ENCODE data around the gene UCP2.

UCP2 gene

DNA sequence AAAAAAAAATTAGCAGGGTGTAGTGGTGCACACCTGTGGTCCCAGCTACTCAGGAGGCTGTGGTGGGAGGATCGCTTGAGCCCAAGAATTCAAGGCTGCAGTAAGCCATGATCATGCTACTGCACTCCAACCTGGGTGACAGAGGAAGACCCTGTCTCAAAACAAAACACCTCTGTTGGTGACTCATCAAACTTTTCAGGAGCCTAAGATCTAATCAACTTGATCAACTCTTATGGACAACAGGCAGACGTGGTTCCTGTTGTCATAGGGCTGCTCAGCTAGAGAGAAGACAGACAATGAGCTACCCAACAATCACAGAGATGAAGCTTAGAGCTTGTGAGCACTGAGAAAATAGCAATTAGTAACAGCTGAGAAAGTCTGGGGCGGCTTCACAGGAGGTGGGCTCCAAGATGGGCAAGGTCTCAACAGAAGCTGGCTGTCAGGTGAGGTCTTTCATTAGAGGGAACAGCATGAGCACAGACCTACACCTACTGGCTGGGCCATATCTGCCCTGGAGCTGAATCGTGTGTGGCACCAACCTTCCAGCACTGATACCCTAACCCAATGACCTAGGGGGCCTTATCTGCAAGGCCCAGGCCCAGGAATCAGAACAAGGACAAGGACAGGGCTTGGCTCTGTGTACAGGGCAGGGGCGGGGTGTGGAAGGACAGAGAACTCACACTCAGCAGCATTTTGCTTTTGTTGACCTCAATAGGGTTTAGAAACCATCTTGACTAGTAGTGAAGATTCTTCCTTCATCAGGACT is 33.5 kb upstream of the UCP2 start:
- H3K36me3 Mint-ChIP-seq (ENCODE audit: low read depth): peaks cover 33% of the 10 kb centered on the region
- H3K4me1 Mint-ChIP-seq (ENCODE audit: low read depth): peaks cover 51% of the 10 kb centered on the region
- DNase-seq (ENCODE audit: low spot score): no peak
- no peaks in the 10 kb centered on the region for H3K27me3 Mint-ChIP-seq (ENCODE audit: low read depth)
- H3K9me3 Mint-ChIP-seq: no peaks in the 10 kb centered on the region
- peak overlapping the region; percentile 77 for H3K27ac Mint-ChIP-seq
- no peak overlapping the region for H3K4me3 Mint-ChIP-seq

DNA sequence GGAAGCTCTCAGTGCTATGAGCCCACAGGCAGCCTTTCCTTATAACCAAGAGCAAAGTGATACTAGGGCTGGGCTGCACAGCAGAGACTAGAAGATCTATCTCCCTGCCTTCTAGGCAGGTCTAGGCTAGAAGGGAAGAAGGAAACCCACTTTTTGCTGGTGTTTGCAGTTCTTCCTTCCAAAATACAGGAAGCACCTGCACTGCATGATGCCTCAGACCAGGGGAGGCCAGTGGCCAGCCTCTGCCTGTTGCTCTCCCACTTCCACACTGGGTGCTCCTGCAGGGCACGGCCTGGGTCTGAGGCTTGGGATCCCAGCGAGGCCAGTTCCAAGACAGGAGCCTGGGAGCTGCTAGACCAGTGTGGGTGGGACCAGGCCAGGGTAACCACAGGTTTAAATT is 32.2 kb upstream of the UCP2 start:
- H3K4me1 Mint-ChIP-seq (ENCODE audit: low read depth): peaks cover 64% of the 10 kb centered on the region
- H3K9me3 Mint-ChIP-seq: no peaks in the 10 kb centered on the region
- H3K4me3 Mint-ChIP-seq: no peak overlapping the region
- peaks cover 36% of the 10 kb centered on the region for H3K36me3 Mint-ChIP-seq (ENCODE audit: low read depth)
- H3K27me3 Mint-ChIP-seq (ENCODE audit: low read depth): no peaks in the 10 kb centered on the region
- no peak for DNase-seq (ENCODE audit: low spot score)
- peak overlapping the region; percentile 47 for H3K27ac Mint-ChIP-seq

DNA sequence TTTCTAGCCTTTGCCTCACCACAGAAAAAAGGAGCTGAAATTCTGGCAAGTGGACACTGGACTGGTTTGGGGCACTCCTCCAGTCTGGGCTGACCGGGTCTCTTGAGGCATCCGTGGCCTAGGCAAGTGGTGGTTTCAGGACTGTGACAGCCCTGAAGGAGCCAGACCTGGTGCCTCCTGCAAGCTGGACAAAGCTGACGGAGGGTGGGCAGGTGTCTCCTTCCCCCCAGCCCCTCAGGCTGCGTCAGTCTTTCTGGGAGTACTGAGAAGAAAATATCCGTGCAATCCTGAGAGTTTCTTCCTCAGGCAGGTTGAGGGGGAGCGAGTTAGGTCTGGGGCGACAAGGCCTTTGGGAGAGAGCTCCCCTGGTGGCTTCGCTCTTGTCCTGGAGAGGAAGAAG is 30.5 kb upstream of the UCP2 start:
- Mint-ChIP-seq H3K36me3 (ENCODE audit: low read depth) (peaks cover 36% of the 10 kb centered on the region), H3K4me1 (ENCODE audit: low read depth) (peaks cover 73% of the 10 kb centered on the region), H3K27me3 (ENCODE audit: low read depth) (no peaks in the 10 kb centered on the region), H3K9me3 (no peaks in the 10 kb centered on the region), H3K27ac (no peak overlapping the region), H3K4me3 (no peak overlapping the region)
- no peak for DNase-seq (ENCODE audit: low spot score)

DNA sequence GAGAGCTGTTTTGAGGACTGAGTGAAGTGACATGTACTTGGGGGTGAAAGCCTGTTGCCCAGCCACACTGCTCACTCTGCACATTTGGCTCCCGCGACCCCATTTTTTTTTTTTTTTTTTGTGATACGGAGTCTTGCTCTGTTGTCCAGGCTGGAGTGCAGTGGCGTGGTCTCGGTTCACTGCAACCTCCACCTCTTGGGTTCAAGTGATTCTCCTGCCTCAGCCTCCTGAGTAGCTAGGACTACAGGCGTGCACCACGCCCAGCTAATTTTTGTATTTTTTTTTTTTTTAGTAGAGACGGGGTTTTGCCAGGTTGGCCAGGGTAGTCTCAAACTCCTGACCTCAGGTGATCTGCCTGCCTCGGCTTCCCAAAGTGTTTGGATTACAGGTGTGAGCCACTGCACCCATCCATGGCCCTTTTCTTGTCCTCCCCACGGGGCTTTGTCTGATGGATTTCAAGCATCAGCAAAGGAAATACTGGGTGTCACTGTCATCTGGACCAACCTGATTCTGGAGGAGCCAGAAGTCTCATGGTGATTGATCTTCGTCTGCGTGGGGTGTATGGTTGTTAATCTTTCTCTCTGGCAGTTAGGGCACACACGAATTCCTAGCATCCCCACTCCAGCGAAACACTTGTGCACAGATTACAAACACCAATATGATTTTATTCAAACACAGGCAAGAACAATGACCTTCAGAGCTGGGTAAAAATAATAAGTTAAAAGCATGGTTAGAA is 29.6 kb upstream of the UCP2 start:
- H3K27ac Mint-ChIP-seq: peak overlapping the region; percentile 91
- H3K4me1 Mint-ChIP-seq (ENCODE audit: low read depth): peaks cover 77% of the 10 kb centered on the region
- H3K27me3 Mint-ChIP-seq (ENCODE audit: low read depth): no peaks in the 10 kb centered on the region
- peak overlapping the region; percentile 49 for H3K4me3 Mint-ChIP-seq
- H3K9me3 Mint-ChIP-seq: no peaks in the 10 kb centered on the region
- no peak for DNase-seq (ENCODE audit: low spot score)
- H3K36me3 Mint-ChIP-seq (ENCODE audit: low read depth): peaks cover 34% of the 10 kb centered on the region

GRCh38 chr11:74011360-74012073 is 28.9 kb upstream of the UCP2 start:
- Mint-ChIP-seq H3K27me3 (ENCODE audit: low read depth) (no peaks in the 10 kb centered on the region), H3K4me3 (peak overlapping the region; percentile 49), H3K9me3 (no peaks in the 10 kb centered on the region), H3K36me3 (ENCODE audit: low read depth) (peaks cover 27% of the 10 kb centered on the region), H3K4me1 (ENCODE audit: low read depth) (peaks cover 74% of the 10 kb centered on the region), H3K27ac (peak overlapping the region; percentile 91)
- peak; percentile 82 for DNase-seq (ENCODE audit: low spot score)

DNA sequence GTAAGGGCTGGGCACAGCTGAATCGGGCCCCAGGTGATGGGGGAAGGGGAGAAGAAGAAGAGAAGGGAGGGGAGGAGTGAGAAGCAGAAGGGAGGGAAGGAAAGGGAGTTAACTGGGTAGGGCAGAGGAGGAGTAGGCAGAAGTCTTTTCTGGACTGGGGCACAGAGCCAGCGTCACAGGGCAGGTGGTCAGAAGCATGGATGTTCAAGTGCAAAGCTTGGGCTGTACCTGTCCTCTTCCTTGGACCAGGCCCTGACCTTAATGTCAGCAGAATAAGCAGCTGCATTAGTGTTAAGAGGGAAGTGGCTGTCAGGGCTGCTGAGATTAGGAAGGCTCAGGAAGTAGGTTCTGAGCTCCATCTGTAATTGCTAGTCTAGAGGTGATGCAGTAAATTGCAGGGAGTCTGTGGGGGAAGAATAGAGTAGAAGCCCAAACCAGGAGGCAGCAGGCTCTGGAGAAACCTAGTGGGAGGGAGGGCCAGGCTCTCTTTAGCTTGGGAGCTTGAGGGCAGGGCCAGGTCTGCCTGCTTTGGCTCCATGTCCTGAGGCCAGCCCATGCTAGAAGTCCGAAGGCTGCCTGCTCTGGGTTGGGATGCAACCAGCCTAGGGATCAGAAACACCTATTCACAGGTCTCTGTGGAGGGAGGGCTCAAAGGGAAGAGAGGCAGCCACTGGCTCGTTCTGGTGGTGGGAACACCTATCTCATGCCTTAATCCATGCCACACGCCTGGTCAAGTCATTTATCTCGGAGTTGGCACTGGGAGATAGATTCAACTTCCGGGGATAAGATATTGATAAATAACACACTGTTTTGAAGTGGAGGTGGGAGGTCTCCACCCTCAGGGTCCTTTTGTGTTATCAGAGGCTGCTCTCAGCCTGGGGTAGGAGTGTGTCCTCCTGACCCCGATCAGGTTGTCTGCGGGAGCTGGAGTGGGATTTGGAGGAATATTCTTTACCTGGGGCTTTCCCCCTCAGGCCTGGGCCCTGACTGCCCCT is 28.0 kb upstream of the UCP2 start:
- Mint-ChIP-seq H3K36me3 (ENCODE audit: low read depth) (peaks cover 21% of the 10 kb centered on the region), H3K4me3 (peak overlapping the region; percentile 51), H3K4me1 (ENCODE audit: low read depth) (peaks cover 73% of the 10 kb centered on the region), H3K9me3 (no peaks in the 10 kb centered on the region), H3K27ac (peak overlapping the region; percentile 91), H3K27me3 (ENCODE audit: low read depth) (no peaks in the 10 kb centered on the region)
- no peak for DNase-seq (ENCODE audit: low spot score)

GRCh38 chr11:74009675-74010305 is 27.1 kb upstream of the UCP2 start:
- no peak for DNase-seq (ENCODE audit: low spot score)
- Mint-ChIP-seq H3K4me1 (ENCODE audit: low read depth) (peaks cover 73% of the 10 kb centered on the region), H3K27ac (peak overlapping the region; percentile 91), H3K36me3 (ENCODE audit: low read depth) (peaks cover 22% of the 10 kb centered on the region), H3K27me3 (ENCODE audit: low read depth) (no peaks in the 10 kb centered on the region), H3K9me3 (no peaks in the 10 kb centered on the region), H3K4me3 (peak overlapping the region; percentile 51)

- peaks cover 21% of the 10 kb centered on the region for H3K36me3 Mint-ChIP-seq (ENCODE audit: low read depth)
- H3K27ac Mint-ChIP-seq: peak overlapping the region; percentile 36
- H3K4me1 Mint-ChIP-seq (ENCODE audit: low read depth): peaks cover 73% of the 10 kb centered on the region
- no peaks in the 10 kb centered on the region for H3K27me3 Mint-ChIP-seq (ENCODE audit: low read depth)
- H3K9me3 Mint-ChIP-seq: no peaks in the 10 kb centered on the region
- DNase-seq (ENCODE audit: low spot score): no peak
- H3K4me3 Mint-ChIP-seq: no peak overlapping the region
Measured at GRCh38 chr11:74009230-74009547, 26.5 kb upstream of the UCP2 start.

- H3K36me3 Mint-ChIP-seq (ENCODE audit: low read depth): peaks cover 22% of the 10 kb centered on the region
- H3K4me1 Mint-ChIP-seq (ENCODE audit: low read depth): peaks cover 73% of the 10 kb centered on the region
- peak within 1 kb of the TSS; percentile 51 for H3K4me3 Mint-ChIP-seq
- H3K9me3 Mint-ChIP-seq: no peaks in the 10 kb centered on the region
- no peak for DNase-seq (ENCODE audit: low spot score)
- no peaks in the 10 kb centered on the region for H3K27me3 Mint-ChIP-seq (ENCODE audit: low read depth)
- H3K27ac Mint-ChIP-seq: peak within 1 kb of the TSS; percentile 91
Measured at GRCh38 chr11:74008373-74009229, 26.0 kb upstream of the UCP2 start, which contains the start of gene UCP3. UCP3 (minus strand) TSS chr11:74009085; CDS start chr11:74007042, 2,043 bp downstream.

DNA sequence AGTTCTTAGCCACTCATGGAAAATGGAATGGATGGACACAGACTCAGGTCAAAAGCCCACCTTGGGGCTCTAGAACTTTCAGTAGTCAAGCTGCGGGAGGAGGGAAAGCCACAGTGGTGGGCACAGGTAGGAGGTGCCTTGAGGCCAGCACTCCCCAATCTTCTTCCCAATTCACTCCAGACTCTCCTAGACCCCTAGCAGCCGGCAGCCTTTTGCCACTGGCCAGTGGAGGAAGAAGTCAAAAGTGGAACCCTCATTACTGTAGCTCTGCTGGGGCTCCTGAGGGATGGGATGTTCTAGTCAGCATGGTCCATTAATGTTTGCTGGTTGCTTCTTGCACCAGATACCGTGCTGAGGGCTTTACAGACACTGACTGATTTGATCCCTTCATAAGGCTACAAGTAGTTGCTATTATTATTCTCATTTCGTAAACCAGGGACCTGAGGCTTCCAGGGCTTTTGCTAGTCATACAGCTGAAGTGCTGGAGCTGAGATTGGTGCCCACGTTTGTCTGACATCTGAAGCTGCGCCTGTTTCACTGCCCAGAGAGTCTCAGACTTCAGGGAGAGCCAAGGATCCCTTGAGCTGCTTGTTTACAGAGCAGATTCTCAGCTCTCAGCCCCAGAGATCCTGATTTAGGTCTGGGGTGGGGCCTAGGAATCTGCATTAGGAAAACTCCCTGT is 25.2 kb upstream of the UCP2 start:
- Mint-ChIP-seq H3K4me3 (no peak overlapping the region), H3K4me1 (ENCODE audit: low read depth) (peaks cover 78% of the 10 kb centered on the region), H3K9me3 (no peaks in the 10 kb centered on the region), H3K36me3 (ENCODE audit: low read depth) (peaks cover 28% of the 10 kb centered on the region), H3K27me3 (ENCODE audit: low read depth) (no peaks in the 10 kb centered on the region), H3K27ac (peak overlapping the region; percentile 55)
- DNase-seq (ENCODE audit: low spot score): no peak

- Mint-ChIP-seq H3K27me3 (ENCODE audit: low read depth) (no peaks in the 10 kb centered on the region), H3K4me1 (ENCODE audit: low read depth) (peaks cover 75% of the 10 kb centered on the region), H3K36me3 (ENCODE audit: low read depth) (peaks cover 32% of the 10 kb centered on the region), H3K9me3 (no peaks in the 10 kb centered on the region), H3K27ac (peak overlapping the region; percentile 75), H3K4me3 (no peak overlapping the region)
- no peak for DNase-seq (ENCODE audit: low spot score)
Measured at GRCh38 chr11:74006743-74007304, 24.2 kb upstream of the UCP2 start.
